Ishikawa (cell line): ENCODE results near the gene OSTC.

Experiments
- CEBPB ChIP-seq: IDR thresholded peaks from 2 replicates; pipeline ENCODE4 v1.6.1; 2012
- EGR1 ChIP-seq: IDR thresholded peaks from 2 replicates; pipeline ENCODE4 v1.6.1; 2012
- EP300 ChIP-seq: IDR thresholded peaks from 2 replicates; pipeline ENCODE4 v1.6.1; 2012; ENCODE audit warnings: borderline replicate concordance
- FOXM1 ChIP-seq: IDR thresholded peaks from 2 replicates; pipeline ENCODE4 v1.6.1; 2012; ENCODE audit warnings: low read depth, borderline replicate concordance
- RAD21 ChIP-seq: IDR thresholded peaks from 2 replicates; pipeline ENCODE4 v1.6.1; 2012; ENCODE audit warnings: low read depth
- TF ChIP-seq, protein P1 (sequence below): IDR thresholded peaks from 2 replicates; pipeline ENCODE4 v1.6.1; 2012
- TF ChIP-seq, protein P2 (sequence below): IDR thresholded peaks from 2 replicates; pipeline ENCODE4 v1.6.1; 2012; ENCODE audit warnings: low read depth, mild to moderate bottlenecking
- TF ChIP-seq, protein P3 (sequence below): IDR thresholded peaks from 2 replicates; pipeline ENCODE4 v1.6.1; 2012

DNA sequence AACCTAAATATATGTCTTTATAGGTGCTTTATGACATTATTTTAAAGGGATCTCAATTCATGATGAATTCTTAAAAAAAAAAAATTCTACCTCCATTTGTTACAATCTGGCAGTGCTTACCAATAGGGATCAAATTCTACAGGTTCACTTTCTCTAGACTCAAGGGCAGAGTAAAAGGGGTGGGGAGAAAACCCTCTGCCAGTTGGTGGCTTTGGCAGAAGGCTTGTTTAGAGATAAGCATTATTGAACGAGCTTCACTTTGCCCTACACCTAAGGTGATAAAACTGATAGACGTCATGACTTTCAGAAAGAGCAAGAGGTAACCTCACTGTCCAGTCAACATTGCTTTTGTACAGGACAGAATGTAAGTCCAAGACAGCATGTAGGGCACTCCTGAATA lies 53.6 kb downstream of the OSTC start:
- TF ChIP-seq CEBPB (no peak), EGR1 (no peak), FOXM1 (no peak), RAD21 (no peak), EP300 (no peak)
- TF ChIP-seq, protein P1, sequence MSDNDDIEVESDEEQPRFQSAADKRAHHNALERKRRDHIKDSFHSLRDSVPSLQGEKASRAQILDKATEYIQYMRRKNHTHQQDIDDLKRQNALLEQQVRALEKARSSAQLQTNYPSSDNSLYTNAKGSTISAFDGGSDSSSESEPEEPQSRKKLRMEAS: no peak
- TF ChIP-seq, protein P2, sequence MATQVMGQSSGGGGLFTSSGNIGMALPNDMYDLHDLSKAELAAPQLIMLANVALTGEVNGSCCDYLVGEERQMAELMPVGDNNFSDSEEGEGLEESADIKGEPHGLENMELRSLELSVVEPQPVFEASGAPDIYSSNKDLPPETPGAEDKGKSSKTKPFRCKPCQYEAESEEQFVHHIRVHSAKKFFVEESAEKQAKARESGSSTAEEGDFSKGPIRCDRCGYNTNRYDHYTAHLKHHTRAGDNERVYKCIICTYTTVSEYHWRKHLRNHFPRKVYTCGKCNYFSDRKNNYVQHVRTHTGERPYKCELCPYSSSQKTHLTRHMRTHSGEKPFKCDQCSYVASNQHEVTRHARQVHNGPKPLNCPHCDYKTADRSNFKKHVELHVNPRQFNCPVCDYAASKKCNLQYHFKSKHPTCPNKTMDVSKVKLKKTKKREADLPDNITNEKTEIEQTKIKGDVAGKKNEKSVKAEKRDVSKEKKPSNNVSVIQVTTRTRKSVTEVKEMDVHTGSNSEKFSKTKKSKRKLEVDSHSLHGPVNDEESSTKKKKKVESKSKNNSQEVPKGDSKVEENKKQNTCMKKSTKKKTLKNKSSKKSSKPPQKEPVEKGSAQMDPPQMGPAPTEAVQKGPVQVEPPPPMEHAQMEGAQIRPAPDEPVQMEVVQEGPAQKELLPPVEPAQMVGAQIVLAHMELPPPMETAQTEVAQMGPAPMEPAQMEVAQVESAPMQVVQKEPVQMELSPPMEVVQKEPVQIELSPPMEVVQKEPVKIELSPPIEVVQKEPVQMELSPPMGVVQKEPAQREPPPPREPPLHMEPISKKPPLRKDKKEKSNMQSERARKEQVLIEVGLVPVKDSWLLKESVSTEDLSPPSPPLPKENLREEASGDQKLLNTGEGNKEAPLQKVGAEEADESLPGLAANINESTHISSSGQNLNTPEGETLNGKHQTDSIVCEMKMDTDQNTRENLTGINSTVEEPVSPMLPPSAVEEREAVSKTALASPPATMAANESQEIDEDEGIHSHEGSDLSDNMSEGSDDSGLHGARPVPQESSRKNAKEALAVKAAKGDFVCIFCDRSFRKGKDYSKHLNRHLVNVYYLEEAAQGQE: no peak
- TF ChIP-seq, protein P3, sequence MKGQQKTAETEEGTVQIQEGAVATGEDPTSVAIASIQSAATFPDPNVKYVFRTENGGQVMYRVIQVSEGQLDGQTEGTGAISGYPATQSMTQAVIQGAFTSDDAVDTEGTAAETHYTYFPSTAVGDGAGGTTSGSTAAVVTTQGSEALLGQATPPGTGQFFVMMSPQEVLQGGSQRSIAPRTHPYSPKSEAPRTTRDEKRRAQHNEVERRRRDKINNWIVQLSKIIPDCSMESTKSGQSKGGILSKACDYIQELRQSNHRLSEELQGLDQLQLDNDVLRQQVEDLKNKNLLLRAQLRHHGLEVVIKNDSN: no peak
